Adrenal gland (tissue), 5 donors: ENCODE results near the gene EIF4E2.

ENCODE experiments used
- CTCF ChIP-seq, 6 experiments: fragments of 450-650 bp in 4 of 6; fragments of 200-600 bp in 2 of 6; sonication (generic) in 1 of 6; IDR thresholded peaks; 1 replicate in 5 of 6; 2 replicates in 1 of 6; pipeline versions ENCODE4 v1.5.1 to v1.8.0; 2016 to 2021; ENCODE audit warnings: antibody characterized with exemption in 6 of 6, mild to moderate bottlenecking in 2 of 6, moderate library complexity in 1 of 6
- POLR2A ChIP-seq, 2 donors: fragments of 450-650 bp; IDR thresholded peaks; one replicate each; pipeline ENCODE4 v1.6.1; 2017; ENCODE audit warnings: antibody characterized with exemption in 2 of 2, mild to moderate bottlenecking in 2 of 2, moderate library complexity in 1 of 2
- donor health status: DM: no; HTN: no; CAD: no.

GRCh38 chr2:232523682-232524597 lies 26.5 kb upstream of the EIF4E2 start:
- TF ChIP-seq POLR2A (IDR thresholded peaks at IDR 0.05) (no peak), CTCF (IDR thresholded peaks at IDR 0.05) (no peak)
